WTC11 (cell line): ENCODE measurements around the gene VAMP4. TPM values are rescaled to one million over a fixed set of nuclear protein-coding genes. Genes with fewer than 3 reads are reported as not detected.

Experiments used
- ATAC-seq: fragments of 200-7000 bp; cut with Tn5 transposase; 2 replicates; pipeline ENCODE4 v1.10.0; 2021; ENCODE audit warnings: mild to moderate bottlenecking, moderate library complexity
- CTCF ChIA-PET: fragments of 300-600 bp; sonication (Branson Sonifier 250); formaldehyde crosslinking; loops from one replicate; lab custom pipeline; 2021; ENCODE audit warnings: antibody characterized with exemption; lab: Charles Lee
- POLR2A ChIA-PET: fragments of 350-600 bp; sonication (Branson Sonifier 250); formaldehyde crosslinking; loops from one replicate; lab custom pipeline; 2021; ENCODE audit warnings: antibody characterized with exemption; lab: Charles Lee
- DNase-seq: peaks from one replicate; pipeline ENCODE4 v3.0.0; 2021; ENCODE audit warnings: low spot score
- H3K27ac Mint-ChIP-seq: 2 replicates; pipeline ENCODE4 v1.8.0; 2021; ENCODE audit warnings: mixed read lengths
- H3K27me3 Mint-ChIP-seq: 2 replicates; pipeline ENCODE4 v1.8.0; 2021; ENCODE audit warnings: low read depth, mild to moderate bottlenecking, moderate library complexity, mixed read lengths
- H3K36me3 Mint-ChIP-seq: 2 replicates; pipeline ENCODE4 v1.8.0; 2021; ENCODE audit warnings: mixed read lengths
- H3K4me1 Mint-ChIP-seq: 2 replicates; pipeline ENCODE4 v1.8.0; 2022; ENCODE audit warnings: mixed read lengths
- H3K4me3 Mint-ChIP-seq: 2 replicates; pipeline ENCODE4 v1.8.0; 2021; ENCODE audit warnings: mild to moderate bottlenecking, moderate library complexity, mixed read lengths
- H3K9me3 Mint-ChIP-seq: 2 replicates; pipeline ENCODE4 v1.8.0; 2021; ENCODE audit warnings: mixed read lengths
- ARID4B ChIP-seq: sonication (generic); formaldehyde crosslinking; IDR thresholded peaks from 2 replicates; pipeline ENCODE4 v1.8.0; 2023; ENCODE audit warnings: missing genetic modification reagents, mild to moderate bottlenecking, borderline replicate concordance
- ATF1 ChIP-seq: sonication (generic); formaldehyde crosslinking; IDR thresholded peaks from 2 replicates; pipeline ENCODE4 v1.8.1; 2023; ENCODE audit warnings: mild to moderate bottlenecking, moderate library complexity, missing genetic modification reagents
- CREM ChIP-seq: sonication (generic); formaldehyde crosslinking; IDR thresholded peaks from 2 replicates; pipeline ENCODE4 v1.8.1; 2022; ENCODE audit warnings: mild to moderate bottlenecking, missing genetic modification reagents, moderate library complexity
- E2F4 ChIP-seq: sonication (generic); formaldehyde crosslinking; IDR thresholded peaks from 2 replicates; pipeline ENCODE4 v1.8.1; 2022; ENCODE audit warnings: low read depth, mild to moderate bottlenecking, moderate library complexity, missing genetic modification reagents, borderline replicate concordance
- GRHL2 ChIP-seq: fragments of 250-450 bp; sonication (Bioruptor Pico); IDR thresholded peaks from 2 replicates; pipeline ENCODE4 v1.8.0; 2022; ENCODE audit warnings: mild to moderate bottlenecking, moderate library complexity; ENCODE audit not compliant: insufficient replicate concordance, severe bottlenecking
- HMGA2 ChIP-seq: fragments of 250-450 bp; sonication (Bioruptor Pico); IDR thresholded peaks from 2 replicates; pipeline ENCODE4 v1.4.0; 2021; ENCODE audit warnings: mild to moderate bottlenecking, moderate library complexity
- IRF2 ChIP-seq: sonication (generic); formaldehyde crosslinking; IDR thresholded peaks from 2 replicates; pipeline ENCODE4 v1.8.0; 2022; ENCODE audit warnings: low read depth, missing genetic modification reagents, borderline replicate concordance
- JAZF1 ChIP-seq: fragments of 250-450 bp; sonication (Bioruptor Pico); IDR thresholded peaks from 2 replicates; pipeline ENCODE4 v1.9.0; 2021; ENCODE audit warnings: moderate library complexity, mild to moderate bottlenecking, inconsistent platforms
- MLX ChIP-seq: sonication (generic); formaldehyde crosslinking; IDR thresholded peaks from 2 replicates; pipeline ENCODE4 v1.8.1; 2023; ENCODE audit warnings: mild to moderate bottlenecking, missing genetic modification reagents, moderate library complexity
- NFYB ChIP-seq: sonication (generic); formaldehyde crosslinking; conservative IDR thresholded peaks from 2 replicates; pipeline ENCODE4 v1.8.0; 2022; ENCODE audit warnings: low read depth, missing genetic modification reagents
- NR1H2 ChIP-seq: sonication (generic); formaldehyde crosslinking; IDR thresholded peaks from 2 replicates; pipeline ENCODE4 v1.9.0; 2021; ENCODE audit warnings: mild to moderate bottlenecking, moderate library complexity, missing genetic modification reagents
- NR2C2 ChIP-seq: sonication (generic); formaldehyde crosslinking; IDR thresholded peaks from 2 replicates; pipeline ENCODE4 v1.8.0; 2022; ENCODE audit warnings: mild to moderate bottlenecking, missing genetic modification reagents
- OVOL2 ChIP-seq: fragments of 250-450 bp; sonication (Bioruptor Pico); IDR thresholded peaks from 2 replicates; pipeline ENCODE4 v1.9.0; 2021; ENCODE audit warnings: mild to moderate bottlenecking, borderline replicate concordance
- RELA ChIP-seq: sonication (generic); formaldehyde crosslinking; IDR thresholded peaks from 2 replicates; pipeline ENCODE4 v1.8.1; 2022; ENCODE audit warnings: missing genetic modification reagents, mild to moderate bottlenecking, borderline replicate concordance
- ZNF121 ChIP-seq: sonication (generic); formaldehyde crosslinking; IDR thresholded peaks from 2 replicates; pipeline ENCODE4 v1.8.0; 2023; ENCODE audit warnings: missing genetic modification reagents
- ZNF219 ChIP-seq: sonication (generic); formaldehyde crosslinking; IDR thresholded peaks from 2 replicates; pipeline ENCODE4 v1.8.0; 2023; ENCODE audit warnings: missing genetic modification reagents, mild to moderate bottlenecking, borderline replicate concordance
- ZNF317 ChIP-seq: sonication (generic); formaldehyde crosslinking; IDR thresholded peaks from 2 replicates; pipeline ENCODE4 v1.8.1; 2023; ENCODE audit warnings: low read depth, mild to moderate bottlenecking, moderate library complexity, missing genetic modification reagents, borderline replicate concordance
- ZNF396 ChIP-seq: fragments of 250-450 bp; sonication (Bioruptor Pico); IDR thresholded peaks from 2 replicates; pipeline ENCODE4 v1.8.0; 2021; ENCODE audit warnings: mild to moderate bottlenecking, moderate library complexity, borderline replicate concordance
- ZNF416 ChIP-seq: fragments of 250-450 bp; sonication (Bioruptor Pico); IDR thresholded peaks from 2 replicates; pipeline ENCODE4 v1.9.0; 2021; ENCODE audit warnings: mild to moderate bottlenecking, inconsistent platforms
- total RNA-seq: library from RNA; stranded (reverse); gene quantifications from 3 replicates; pipeline ENCODE4 v1.2.3, GENCODE V29; 2021
- TF ChIP-seq, protein P1 (sequence below): sonication (generic); formaldehyde crosslinking; IDR thresholded peaks from 2 replicates; pipeline ENCODE4 v1.8.1; 2023; ENCODE audit warnings: mild to moderate bottlenecking, missing genetic modification reagents
- TF ChIP-seq, protein P2 (sequence below): sonication (generic); formaldehyde crosslinking; IDR thresholded peaks from 2 replicates; pipeline ENCODE4 v1.8.1; 2023; ENCODE audit warnings: mild to moderate bottlenecking, missing genetic modification reagents, moderate library complexity

VAMP4 gene
- total RNA-seq, 1 experiment from 2014 or later: 11.4 TPM

DNA sequence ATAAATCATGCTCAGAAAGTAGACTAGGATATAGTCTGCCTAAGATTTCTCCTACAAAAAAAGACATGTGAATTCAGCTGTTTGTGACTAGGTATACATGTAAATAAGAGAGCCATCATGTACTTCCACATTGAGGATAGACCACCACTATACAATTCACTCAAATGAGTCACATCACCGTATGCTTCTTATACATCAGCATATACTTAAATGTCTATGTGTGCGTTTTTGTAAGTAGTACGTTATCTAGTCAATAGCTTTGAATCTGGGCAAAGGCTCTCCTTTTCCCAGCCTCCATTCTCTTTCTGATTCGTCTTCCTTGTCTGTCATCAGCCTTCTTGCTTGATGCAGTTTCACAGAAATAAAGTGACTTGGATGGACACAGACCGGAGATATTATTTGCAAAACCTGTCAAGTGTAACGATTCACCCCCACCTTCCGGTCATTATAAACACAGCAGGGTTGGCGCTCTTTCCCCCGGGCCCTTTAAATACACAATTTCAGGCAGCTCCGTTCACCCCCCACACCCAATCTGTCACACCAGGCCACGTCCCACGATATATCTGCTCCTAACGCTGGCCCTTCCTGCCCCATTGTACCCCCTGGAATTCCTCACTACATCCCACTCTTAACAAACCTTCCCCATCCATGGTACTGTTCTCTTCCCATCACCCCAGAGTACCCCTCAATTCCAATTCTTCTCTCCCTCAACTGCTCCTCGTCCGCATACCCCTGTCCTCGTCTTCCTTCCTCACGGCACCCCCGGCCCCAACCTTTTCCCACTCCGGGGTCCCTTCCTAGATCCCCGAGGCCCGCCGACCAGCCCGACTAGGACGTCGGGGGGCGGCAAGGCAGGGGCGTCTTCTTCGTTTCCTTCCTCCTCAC lies 636 bp downstream of the VAMP4 start:
- POLR2A ChIA-PET: interaction anchor here (0.6 to 1.5 kb wide), 4 partner anchors 26 to 791 kb away, joined by 3 to 6 read pairs (median 4); no protein-coding TSS in a partner anchor
- TF ChIP-seq ZNF219 (CRISPR knock-in tag) (no peak), ATF1 (CRISPR knock-in tag) (no peak), MLX (CRISPR knock-in tag) (no peak; the same call in 1 of the 2 replicates), ZNF416 (CRISPR knock-in tag) (no peak), OVOL2 (CRISPR knock-in tag) (no peak), ZNF317 (CRISPR knock-in tag) (no peak), IRF2 (CRISPR knock-in tag) (no peak), CREM (CRISPR knock-in tag) (no peak), ZNF121 (no peak), ZNF396 (no peak), HMGA2 (CRISPR knock-in tag) (no peak)
- TF ChIP-seq, protein P1, sequence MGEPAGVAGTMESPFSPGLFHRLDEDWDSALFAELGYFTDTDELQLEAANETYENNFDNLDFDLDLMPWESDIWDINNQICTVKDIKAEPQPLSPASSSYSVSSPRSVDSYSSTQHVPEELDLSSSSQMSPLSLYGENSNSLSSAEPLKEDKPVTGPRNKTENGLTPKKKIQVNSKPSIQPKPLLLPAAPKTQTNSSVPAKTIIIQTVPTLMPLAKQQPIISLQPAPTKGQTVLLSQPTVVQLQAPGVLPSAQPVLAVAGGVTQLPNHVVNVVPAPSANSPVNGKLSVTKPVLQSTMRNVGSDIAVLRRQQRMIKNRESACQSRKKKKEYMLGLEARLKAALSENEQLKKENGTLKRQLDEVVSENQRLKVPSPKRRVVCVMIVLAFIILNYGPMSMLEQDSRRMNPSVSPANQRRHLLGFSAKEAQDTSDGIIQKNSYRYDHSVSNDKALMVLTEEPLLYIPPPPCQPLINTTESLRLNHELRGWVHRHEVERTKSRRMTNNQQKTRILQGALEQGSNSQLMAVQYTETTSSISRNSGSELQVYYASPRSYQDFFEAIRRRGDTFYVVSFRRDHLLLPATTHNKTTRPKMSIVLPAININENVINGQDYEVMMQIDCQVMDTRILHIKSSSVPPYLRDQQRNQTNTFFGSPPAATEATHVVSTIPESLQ (CRISPR knock-in tag): no peak
- Mint-ChIP-seq H3K27me3 (no peaks in the 10 kb centered on the region; the same call in 1 of the 2 replicates), H3K27ac (peak overlapping the region; percentile 76), H3K36me3 (peaks cover 7% of the 10 kb centered on the region), H3K4me3 (peak overlapping the region; percentile 100), H3K9me3 (no peaks in the 10 kb centered on the region), H3K4me1 (peaks cover 41% of the 10 kb centered on the region)
- CTCF ChIA-PET: interaction anchor here (0.5 to 5.0 kb wide), 8 partner anchors 9 to 256 kb away, joined by 3 to 35 read pairs (median 4); no protein-coding TSS in a partner anchor
- ATAC-seq (peak; percentile 11), DNase-seq (no peak)

GRCh38 chr1:171740356-171740863 lies 1.5 kb downstream of the VAMP4 start:
- Mint-ChIP-seq H3K4me3 (peak overlapping the region; percentile 100), H3K27me3 (no peaks in the 10 kb centered on the region; the same call in 1 of the 2 replicates), H3K4me1 (peaks cover 41% of the 10 kb centered on the region), H3K9me3 (no peaks in the 10 kb centered on the region), H3K36me3 (peaks cover 14% of the 10 kb centered on the region), H3K27ac (no peak overlapping the region)
- ATAC-seq (no peak), DNase-seq (no peak)
- ChIA-PET CTCF (interaction anchor here (0.6 to 5.0 kb wide), 5 partner anchors 8 to 99 kb away, joined by 3 to 35 read pairs (median 4); no protein-coding TSS in a partner anchor), POLR2A (interaction anchor here (0.9 kb wide), 1 partner anchor 792 kb away, joined by 3 read pairs; no protein-coding TSS in a partner anchor)
- no peak for TF ChIP-seq MLX (CRISPR knock-in tag)
- no peak for TF ChIP-seq ZNF396
- no peak for TF ChIP-seq GRHL2 (CRISPR knock-in tag)
- TF ChIP-seq ARID4B (CRISPR knock-in tag): no peak
- no peak for TF ChIP-seq NFYB (CRISPR knock-in tag)
- TF ChIP-seq E2F4 (CRISPR knock-in tag): no peak
- TF ChIP-seq JAZF1: no peak
- no peak for TF ChIP-seq RELA (CRISPR knock-in tag)
- no peak for TF ChIP-seq NR2C2 (CRISPR knock-in tag)
- TF ChIP-seq OVOL2 (CRISPR knock-in tag): no peak
- TF ChIP-seq, protein P2, sequence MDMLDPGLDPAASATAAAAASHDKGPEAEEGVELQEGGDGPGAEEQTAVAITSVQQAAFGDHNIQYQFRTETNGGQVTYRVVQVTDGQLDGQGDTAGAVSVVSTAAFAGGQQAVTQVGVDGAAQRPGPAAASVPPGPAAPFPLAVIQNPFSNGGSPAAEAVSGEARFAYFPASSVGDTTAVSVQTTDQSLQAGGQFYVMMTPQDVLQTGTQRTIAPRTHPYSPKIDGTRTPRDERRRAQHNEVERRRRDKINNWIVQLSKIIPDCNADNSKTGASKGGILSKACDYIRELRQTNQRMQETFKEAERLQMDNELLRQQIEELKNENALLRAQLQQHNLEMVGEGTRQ (CRISPR knock-in tag): no peak
- no peak for TF ChIP-seq ZNF416 (CRISPR knock-in tag)
- no peak for TF ChIP-seq NR1H2 (CRISPR knock-in tag)
